Lung (tissue), 12 donors: ENCODE measurements around the gene PHOX2A. TPM values are rescaled to one million over a fixed set of nuclear protein-coding genes. Genes with fewer than 3 reads are reported as not detected.

Experiments used
- ATAC-seq: fragments of 200-7000 bp; cut with Tn5 transposase; one replicate; pipeline ENCODE4 v1.9.1; 2020; ENCODE audit warnings: moderate number of reproducible peaks; ENCODE audit not compliant: insufficient read depth, low FRiP score
- DNase-seq, 3 donors: peaks; one replicate each; pipeline ENCODE4 v3.0.0-alpha.2; 2013 to 2017
- H3K27ac ChIP-seq, 2 donors: one replicate each; pipeline ENCODE4 v1.5.1; 2013; ENCODE audit warnings: mild to moderate bottlenecking in 2 of 2, moderate library complexity in 2 of 2, control low read depth in 1 of 2, inconsistent platforms in 1 of 2, low read depth in 1 of 2, low read length in 1 of 2
- H3K27me3 ChIP-seq, 3 donors: one replicate each; pipeline ENCODE4 v1.5.1; 2013; ENCODE audit warnings: low read length in 2 of 3; ENCODE audit not compliant: control insufficient read depth in 3 of 3, insufficient read depth in 3 of 3
- H3K36me3 ChIP-seq, 4 donors: one replicate each; pipeline ENCODE4 v1.5.1; 2013; ENCODE audit warnings: low read length in 4 of 4, mild to moderate bottlenecking in 1 of 4, moderate library complexity in 1 of 4; ENCODE audit not compliant: control insufficient read depth in 4 of 4, insufficient read depth in 4 of 4
- H3K4me1 ChIP-seq, 5 donors: one replicate each; pipeline ENCODE4 v1.5.1; 2013; ENCODE audit warnings: low read length in 5 of 5, mild to moderate bottlenecking in 2 of 5, moderate library complexity in 1 of 5; ENCODE audit not compliant: control insufficient read depth in 5 of 5, insufficient read depth in 5 of 5
- H3K4me3 ChIP-seq: one replicate; pipeline ENCODE4 v1.5.1; 2013; ENCODE audit warnings: mild to moderate bottlenecking, control low read depth, moderate library complexity
- H3K9ac ChIP-seq, 2 donors: one replicate each; pipeline ENCODE4 v1.5.1; 2013; ENCODE audit warnings: low read length in 2 of 2, control low read depth in 1 of 2; ENCODE audit not compliant: insufficient read depth in 1 of 2
- H3K9me3 ChIP-seq, 4 donors: one replicate each; pipeline ENCODE4 v1.5.1; 2013; ENCODE audit warnings: low read length in 3 of 4, mild to moderate bottlenecking in 1 of 4, moderate library complexity in 1 of 4; ENCODE audit not compliant: control insufficient read depth in 4 of 4, insufficient read depth in 3 of 4
- CTCF ChIP-seq: IDR thresholded peaks from 2 replicates; pipeline ENCODE4 v1.5.1; 2012; ENCODE audit warnings: mild to moderate bottlenecking; ENCODE audit errors: control extremely low read depth, extremely low read depth
- WGBS, 2 donors: extraction: QIAGEN DNeasy Blood & Tissue Kit; methylation state at CpG; one replicate each; pipeline ENCODE4 v1.1.7; 2013; 5-methylcytosine and 5-hydroxymethylcytosine counted together
- polyA plus RNA-seq, 2 donors: library from polyadenylated mRNA; stranded (reverse); fragments of 200-250 nt; gene quantifications; one replicate each; pipeline ENCODE4 v1.2.1, GENCODE V29; 2013
- total RNA-seq, 2 donors: library from RNA; depleted of rRNA in 1 of 2; stranded (reverse); fragments of >200 nt in 1 of 2; gene quantifications; one replicate each; pipeline ENCODE4 v1.2.1, GENCODE V29; 2014 to 2021
- donor health status: control.
- donor health status: control.
- donor health status: Bipolar disorder and iron deficiency.
- donor health status: healthy.
- donor health status: DM: yes; HTN: yes; CAD: no.

The PHOX2A gene
- total and polyA plus RNA-seq, 4 donors = not detected

GRCh38 chr11:72232260-72233055, 11.5 kb downstream of the PHOX2A start:
- peaks cover 0 to 95% (median 73%) of the 10 kb centered on the region in 4 donors for H3K36me3 ChIP-seq
- H3K4me3 ChIP-seq = no peak overlapping the region
- no peaks in the 10 kb centered on the region for H3K27me3 ChIP-seq
- H3K4me1 ChIP-seq = peaks cover 0 to 3% (median under 1%) of the 10 kb centered on the region in 5 donors
- ATAC-seq (no peak), DNase-seq (no peak)
- H3K9me3 ChIP-seq = no peaks in the 10 kb centered on the region
- no peak for TF ChIP-seq CTCF
- H3K9ac ChIP-seq = no peak overlapping the region
- no peak overlapping the region for H3K27ac ChIP-seq
- 92 to 95% methylated on average over 18 of the region's 18 CpGs for WGBS, 2 donors

GRCh38 chr11:72231396-72232259, 12.3 kb downstream of the PHOX2A start:
- DNase-seq (no peak), ATAC-seq (no peak)
- Histone ChIP-seq H3K9ac (no peak overlapping the region), H3K9me3 (no peaks in the 10 kb centered on the region), H3K4me3 (no peak overlapping the region), H3K4me1 (peaks cover 0 to 3% (median 0%) of the 10 kb centered on the region in 5 donors), H3K27me3 (no peaks in the 10 kb centered on the region), H3K36me3 (peaks cover 0 to 97% (median 72%) of the 10 kb centered on the region in 4 donors), H3K27ac (no peak overlapping the region)
- WGBS, 2 donors = 82 to 87% methylated on average over 9 of the region's 9 CpGs
- no peak for TF ChIP-seq CTCF

DNA sequence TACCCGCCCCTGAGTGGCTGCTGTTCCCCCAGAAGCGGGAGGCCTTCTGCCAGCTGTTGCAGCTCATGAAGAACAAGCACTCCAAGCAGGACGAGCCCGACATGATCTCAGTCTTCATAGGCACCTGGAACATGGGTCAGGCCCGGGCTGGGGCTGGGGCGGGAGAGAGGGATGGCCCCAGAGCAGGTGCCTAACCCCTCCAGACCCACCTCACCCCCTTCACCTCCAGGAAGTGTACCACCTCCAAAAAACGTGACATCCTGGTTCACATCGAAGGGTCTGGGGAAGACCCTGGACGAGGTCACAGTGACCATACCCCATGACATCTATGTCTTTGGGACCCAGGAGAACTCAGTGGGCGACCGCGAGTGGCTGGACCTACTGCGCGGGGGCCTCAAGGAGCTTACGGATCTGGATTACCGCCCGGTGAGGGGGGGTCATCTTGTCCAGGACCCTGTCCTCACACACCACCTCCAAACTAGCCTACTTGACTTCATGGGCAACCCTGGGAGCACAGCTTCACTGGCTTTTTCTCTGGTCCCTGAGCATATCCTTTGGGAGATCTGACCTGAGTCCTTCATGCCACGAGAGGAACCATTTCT, 13.1 kb downstream of the PHOX2A start:
- Histone ChIP-seq H3K27ac (no peak overlapping the region), H3K9ac (no peak overlapping the region), H3K27me3 (no peaks in the 10 kb centered on the region), H3K9me3 (no peaks in the 10 kb centered on the region), H3K4me3 (no peak overlapping the region), H3K4me1 (peaks cover 0 to 5% (median 0%) of the 10 kb centered on the region in 5 donors), H3K36me3 (peaks cover 0 to 90% (median 71%) of the 10 kb centered on the region in 4 donors)
- ATAC-seq = no peak
- TF ChIP-seq CTCF = no peak
- WGBS, 2 donors = 91 to 93% methylated on average over 18 of the region's 18 CpGs
- no peak for DNase-seq
